ENCODE measurements around the gene UBXN2A. TPM values are rescaled to one million over a fixed set of nuclear protein-coding genes. Genes with fewer than 3 reads are reported as not detected.

Gene UBXN2A
- total and polyA plus RNA-seq, 10 of the 15 experiments (the other 5 are each of a cell fraction or from before 2014, with no cell fraction given): 3.7 to 23.5 (median 14.6) TPM

- Histone ChIP-seq H3K4me2 (ENCODE audit: control insufficient read depth, insufficient read depth) (peak overlapping the region; percentile 51; the same call in 1 of the 2 replicates), H3K36me3 (ENCODE audit: control insufficient read depth in 2 of 2, insufficient read depth in 2 of 2, low read length in 1 of 2) (no peaks in the 10 kb centered on the region; a peak in 1 of 4 replicates), H4K20me1 (ENCODE audit: control insufficient read depth, insufficient read depth) (no peaks in the 10 kb centered on the region), H3K4me1 (ENCODE audit: control insufficient read depth, insufficient read depth, low read length) (peaks cover 10% of the 10 kb centered on the region), H3K27me3 (replicated peaks in 1 of 2; ENCODE audit: control insufficient read depth in 2 of 2, insufficient read depth in 2 of 2, low read length in 1 of 2) (no peaks in the 10 kb centered on the region), H3K4me3 (peak overlapping the region; percentile 75), H3K9me3 (replicated peaks; ENCODE audit: control insufficient read depth, insufficient read depth, low read length) (no peaks in the 10 kb centered on the region), H3K79me2 (ENCODE audit: control insufficient read depth, insufficient read depth, low read length) (peaks cover 69% of the 10 kb centered on the region), H2AFZ (ENCODE audit: control insufficient read depth, low read depth, low read length) (peak overlapping the region; percentile 68), H3K9ac (ENCODE audit: control insufficient read depth, insufficient read depth, low read length) (peak overlapping the region; percentile 96), H3K27ac (ENCODE audit: control insufficient read depth, insufficient read depth) (peak overlapping the region; percentile 99)
- no TSS peak for BruUV-seq (replicated peaks)
- SMC1A ChIA-PET (ENCODE audit: uncharacterized antibody, unreplicated experiment): interaction anchor here (0.6 to 5.5 kb wide), 25 partner anchors 9 to 424 kb away, joined by 3 to 83 read pairs (median 9); partner anchors contain the start of genes SF3B6, TP53I3, UBXN2A and WDCP
- intact Hi-C loops (cut with micrococcal nuclease; ENCODE audit: unreplicated experiment): loop anchor here (1.0 to 5.0 kb wide), 6 partner anchors 34 to 196 kb away; partner anchors contain the start of genes FAM228B, FKBP1B, PFN4 and SF3B6
- no peak for DNase-seq (ENCODE audit: low read depth, low spot score)
- no peak for TF ChIP-seq POLR2AphosphoS5 (IDR thresholded peaks at IDR 0.05; ENCODE audit: low read length)
- 0 out of 2 replicates have a peak, but pooled peaks have one; percentile 0 for TF ChIP-seq RCOR1 (conservative IDR thresholded peaks at IDR 0.05; ENCODE audit: low read depth, low read length)
- TF ChIP-seq NR2F1 (conservative IDR thresholded peaks at IDR 0.05): 0 out of 2 replicates have a peak, but pooled peaks have one; percentile 4
- peak; percentile 13; the same call in 1 of the 2 replicates for TF ChIP-seq MTA2 (IDR thresholded peaks at IDR 0.05; ENCODE audit: low read depth)
- TF ChIP-seq SMC3 (IDR thresholded peaks at IDR 0.05; ENCODE audit: borderline replicate concordance, low read length): no peak
- peak; percentile 69; the same call in 1 of the 2 replicates for TF ChIP-seq MLLT1 (IDR thresholded peaks at IDR 0.05)
- no peak for TF ChIP-seq ZNF207 (IDR thresholded peaks at IDR 0.05; ENCODE audit: borderline replicate concordance)
- peak; percentile 2; the same call in 1 of the 2 replicates for TF ChIP-seq ATF7 (IDR thresholded peaks at IDR 0.05; ENCODE audit: low read depth)
- peak; percentile 54; the same call in 1 of the 2 replicates for TF ChIP-seq RELB (IDR thresholded peaks at IDR 0.05; ENCODE audit: low read depth)
- 0 out of 2 replicates have a peak, but pooled peaks have one; percentile 57 for TF ChIP-seq HDAC2 (IDR thresholded peaks at IDR 0.05)
- TF ChIP-seq DPF2 (IDR thresholded peaks at IDR 0.05): peak; percentile 72; the same call in 1 of the 2 replicates
- peak; percentile 80; the same call in 1 of the 2 replicates for TF ChIP-seq GATAD2B (conservative IDR thresholded peaks at IDR 0.05; ENCODE audit: low read depth)
- 0 out of 2 replicates have a peak, but pooled peaks have one; percentile 22 for TF ChIP-seq CHD1 (IDR thresholded peaks at IDR 0.05; ENCODE audit: low read depth, low read length)
- no peak for TF ChIP-seq MYB (IDR thresholded peaks at IDR 0.05; ENCODE audit: borderline replicate concordance, low read depth, low read length)
- no peak for TF ChIP-seq CBX3 (IDR thresholded peaks at IDR 0.05; ENCODE audit: borderline replicate concordance, low read depth)
- TF ChIP-seq IKZF1 (conservative IDR thresholded peaks at IDR 0.05): peak; percentile 21; the same call in 1 of the 2 replicates
- no peak for TF ChIP-seq TARDBP (IDR thresholded peaks at IDR 0.05; ENCODE audit: borderline replicate concordance)
- no peak for TF ChIP-seq HDAC6 (IDR thresholded peaks at IDR 0.05; ENCODE audit: unreplicated experiment)
- TF ChIP-seq SUPT20H (IDR thresholded peaks at IDR 0.05; ENCODE audit: borderline replicate concordance, control insufficient read depth, low read depth, low read length): no peak
- no peak for TF ChIP-seq IKZF2 (IDR thresholded peaks at IDR 0.05)
- under 1% methylated on average over 34 of the region's 39 CpGs for WGBS (ENCODE audit: insufficient coverage, insufficient replicate concordance, low lambda C conversion rate, missing lambda C conversion rate)
- no peak for FAIRE-seq
- CTCF ChIA-PET: interaction anchor here (0.6 to 5.1 kb wide), 22 partner anchors 8 to 416 kb away, joined by 3 to 121 read pairs (median 6); partner anchors contain the start of genes FKBP1B, SF3B6, TP53I3 and UBXN2A
- in situ Hi-C loops (cut with MboI): no loop called here
- RAD21 ChIA-PET (ENCODE audit: unreplicated experiment): interaction anchor here (0.7 to 6.9 kb wide), 34 partner anchors 8 to 458 kb away, joined by 3 to 111 read pairs (median 6); partner anchors contain the start of genes FAM228B, FKBP1B, SF3B6 and TP53I3
- POLR2A ChIA-PET: interaction anchor here (0.6 to 6.5 kb wide), 17 partner anchors 11 to 433 kb away, joined by 3 to 97 read pairs (median 5); partner anchors contain the start of genes SF3B6, TP53I3, UBXN2A and WDCP
- ATAC-seq: peak; percentile 52
Observed at GRCh38 chr2:23926290-23926749, 13.9 kb upstream of the UBXN2A start.
